DND-41 (cell line): Measurements from ENCODE around the gene DHRSX.

Experiments used
- ATAC-seq: fragments of 200-7000 bp; cut with Tn5 transposase; 3 replicates; pipeline ENCODE4 v1.9.1; 2021; ENCODE audit warnings: low read depth; ENCODE audit not compliant: insufficient read depth
- DNase-seq: peaks from one replicate; pipeline ENCODE4 v3.0.0-alpha.2; 2020
- H2AFZ ChIP-seq: 2 replicates; pipeline ENCODE4 v1.6.0; 2012; ENCODE audit warnings: low read depth, low read length
- H3K27ac ChIP-seq: 2 replicates; pipeline ENCODE4 v1.5.1; 2012; ENCODE audit warnings: low read length, inconsistent platforms
- H3K27me3 ChIP-seq: fragments of 200-600 bp; sonication (generic); 2 replicates; pipeline ENCODE4 v1.6.0; 2012; ENCODE audit warnings: low read length, mild to moderate bottlenecking, inconsistent platforms; ENCODE audit not compliant: insufficient read depth, poor library complexity
- H3K36me3 ChIP-seq: 2 replicates; pipeline ENCODE4 v1.5.1; 2012; ENCODE audit warnings: low read length, inconsistent platforms; ENCODE audit not compliant: insufficient read depth
- H3K4me1 ChIP-seq: 2 replicates; pipeline ENCODE4 v1.5.1; 2012; ENCODE audit warnings: mild to moderate bottlenecking, low read length; ENCODE audit not compliant: insufficient read depth
- H3K4me2 ChIP-seq: 2 replicates; pipeline ENCODE4 v1.6.0; 2012; ENCODE audit warnings: mild to moderate bottlenecking, moderate library complexity, low read length, inconsistent platforms; ENCODE audit not compliant: insufficient read depth
- H3K4me3 ChIP-seq, 2 experiments: fragments of 200-600 bp in 1 of 2; shearing (Covaris generic) in 1 of 2; 2 replicates each; pipeline ENCODE4 v1.5.1; 2012 to 2016; ENCODE audit warnings: inconsistent platforms in 2 of 2, low read length in 2 of 2, mild to moderate bottlenecking in 2 of 2, low read depth in 1 of 2, moderate library complexity in 1 of 2
- H3K79me2 ChIP-seq: 2 replicates; pipeline ENCODE4 v1.6.0; 2012; ENCODE audit warnings: low read length, inconsistent platforms; ENCODE audit not compliant: insufficient read depth
- H3K9ac ChIP-seq: 2 replicates; pipeline ENCODE4 v1.6.0; 2012; ENCODE audit warnings: low read depth, mild to moderate bottlenecking, inconsistent platforms, low read length, moderate library complexity
- H3K9me3 ChIP-seq: 2 replicates; pipeline ENCODE4 v1.5.1; 2012; ENCODE audit warnings: low read length, moderate library complexity, mild to moderate bottlenecking, inconsistent platforms; ENCODE audit not compliant: insufficient read depth, severe bottlenecking
- H4K20me1 ChIP-seq: 2 replicates; pipeline ENCODE4 v1.6.0; 2012; ENCODE audit warnings: low read length; ENCODE audit not compliant: insufficient read depth
- CTCF ChIP-seq: IDR thresholded peaks from 2 replicates; pipeline ENCODE4 v1.5.1; 2012; ENCODE audit warnings: borderline replicate concordance, low read length, moderate library complexity, mild to moderate bottlenecking; ENCODE audit not compliant: poor library complexity, severe bottlenecking; ENCODE audit errors: extremely low read depth
- EZH2 ChIP-seq: IDR thresholded peaks from 3 replicates; pipeline ENCODE4 v1.6.1; 2012; ENCODE audit warnings: borderline replicate concordance, low read depth, mild to moderate bottlenecking, moderate library complexity, low read length, inconsistent platforms; ENCODE audit not compliant: severe bottlenecking

Gene DHRSX

GRCh38 chrX:2498781-2499302, 1.9 kb downstream of the DHRSX start:
- H2AFZ ChIP-seq, result no peak overlapping the region
- H3K79me2 ChIP-seq, result peaks cover 64% of the 10 kb centered on the region
- DNase-seq (no peak), ATAC-seq (no peak)
- peak overlapping the region; percentile 98 for H3K9ac ChIP-seq
- H3K4me3 ChIP-seq, result peak overlapping the region in 1 of 2 experiments; percentile 96; a peak in 3 of 4 replicates
- no peaks in the 10 kb centered on the region for H3K27me3 ChIP-seq
- peaks cover 32% of the 10 kb centered on the region for H3K4me1 ChIP-seq
- no peaks in the 10 kb centered on the region for H3K9me3 ChIP-seq
- peak overlapping the region; percentile 80 for H3K27ac ChIP-seq
- peak overlapping the region; percentile 89 for H3K4me2 ChIP-seq
- peaks cover 14% of the 10 kb centered on the region for H3K36me3 ChIP-seq
- peaks cover 5% of the 10 kb centered on the region; the same call in 1 of the 2 replicates for H4K20me1 ChIP-seq
- TF ChIP-seq EZH2 (no peak), CTCF (no peak)

- Histone ChIP-seq H3K27me3 (no peaks in the 10 kb centered on the region), H3K79me2 (peaks cover 69% of the 10 kb centered on the region), H4K20me1 (peaks cover 5% of the 10 kb centered on the region; the same call in 1 of the 2 replicates), H3K9me3 (no peaks in the 10 kb centered on the region), H3K27ac (peak overlapping the region; percentile 80), H3K9ac (peak overlapping the region; percentile 98), H3K4me2 (peak overlapping the region; percentile 89), H2AFZ (no peak overlapping the region), H3K4me1 (peaks cover 32% of the 10 kb centered on the region), H3K36me3 (peaks cover 14% of the 10 kb centered on the region), H3K4me3 (peak overlapping the region in 1 of 2 experiments; percentile 96; a peak in 1 of 4 replicates)
- ATAC-seq (no peak), DNase-seq (no peak)
- no peak for TF ChIP-seq CTCF
- no peak for TF ChIP-seq EZH2
Observed at GRCh38 chrX:2497961-2498780, 2.6 kb downstream of the DHRSX start.

GRCh38 chrX:2495595-2495994, 5.2 kb downstream of the DHRSX start:
- DNase-seq (no peak), ATAC-seq (no peak)
- no peak for TF ChIP-seq EZH2
- TF ChIP-seq CTCF, result no peak
- H3K4me3 ChIP-seq, result no peak overlapping the region
- peaks cover 25% of the 10 kb centered on the region for H4K20me1 ChIP-seq
- H3K9me3 ChIP-seq, result no peaks in the 10 kb centered on the region
- no peaks in the 10 kb centered on the region for H3K27me3 ChIP-seq
- no peak overlapping the region for H3K4me2 ChIP-seq
- no peak overlapping the region for H3K27ac ChIP-seq
- no peak overlapping the region for H2AFZ ChIP-seq
- peaks cover 27% of the 10 kb centered on the region for H3K4me1 ChIP-seq
- peaks cover 89% of the 10 kb centered on the region for H3K79me2 ChIP-seq
- peaks cover 32% of the 10 kb centered on the region for H3K36me3 ChIP-seq
- H3K9ac ChIP-seq, result no peak overlapping the region
